HL-60 (cell line): ENCODE results near the gene CCDC51.

Experiments used
- DNase-seq, 2 experiments: peaks; one replicate each; pipeline ENCODE4 v3.0.0-alpha.2; 2010 to 2020; ENCODE audit warnings: low read depth in 1 of 2, low spot score in 1 of 2
- H3K27ac ChIP-seq: fragments of 250-450 bp; sonication (Bioruptor Pico); replicated peaks from 2 replicates; pipeline ENCODE4 v1.5.1; 2020; ENCODE audit warnings: mild to moderate bottlenecking, moderate library complexity
- H3K27me3 ChIP-seq: fragments of 250-450 bp; sonication (Bioruptor Pico); 2 replicates; pipeline ENCODE4 v1.5.1; 2021; ENCODE audit warnings: mild to moderate bottlenecking, moderate library complexity; ENCODE audit not compliant: insufficient read depth, poor library complexity, severe bottlenecking
- H3K4me3 ChIP-seq: replicated peaks from 2 replicates; pipeline ENCODE4 v1.5.1; 2011; ENCODE audit warnings: mild to moderate bottlenecking, control low read depth, low read length; ENCODE audit not compliant: insufficient read depth
- CTCF ChIP-seq: IDR thresholded peaks from one replicate; pipeline ENCODE4 v1.5.1; 2011; ENCODE audit warnings: low read length, control low read depth, inconsistent platforms; ENCODE audit not compliant: insufficient read depth
- GABPA ChIP-seq: IDR thresholded peaks from 2 replicates; pipeline ENCODE4 v1.6.1; 2012; ENCODE audit warnings: low read depth
- POLR2AphosphoS5 ChIP-seq: IDR thresholded peaks from 2 replicates; pipeline ENCODE4 v1.6.1; 2012; ENCODE audit warnings: low read depth
- REST ChIP-seq: IDR thresholded peaks from 2 replicates; pipeline ENCODE4 v1.6.1; 2012; ENCODE audit warnings: low read depth; ENCODE audit not compliant: insufficient replicate concordance
- SPI1 ChIP-seq: IDR thresholded peaks from 2 replicates; pipeline ENCODE4 v1.6.1; 2012; ENCODE audit warnings: low read depth, mild to moderate bottlenecking, borderline replicate concordance

CCDC51 gene

GRCh38 chr3:48418651-48419050, 21.3 kb downstream of the CCDC51 start:
- DNase-seq: no peak
- TF ChIP-seq SPI1 (no peak), POLR2AphosphoS5 (no peak), REST (no peak), GABPA (no peak), CTCF (no peak)
- no peak overlapping the region for H3K27ac ChIP-seq
- no peaks in the 10 kb centered on the region for H3K27me3 ChIP-seq
- no peak overlapping the region for H3K4me3 ChIP-seq

GRCh38 chr3:48418140-48418539, 21.8 kb downstream of the CCDC51 start:
- TF ChIP-seq POLR2AphosphoS5 (no peak), CTCF (no peak), GABPA (no peak)
- no peak overlapping the region for H3K4me3 ChIP-seq
- no peak for DNase-seq

GRCh38 chr3:48417529-48418108, 22.3 kb downstream of the CCDC51 start:
- TF ChIP-seq REST: no peak
- no peak for TF ChIP-seq POLR2AphosphoS5
- no peak for TF ChIP-seq GABPA
- no peak for TF ChIP-seq CTCF
- TF ChIP-seq SPI1: no peak
- DNase-seq: no peak
- Histone ChIP-seq H3K27me3 (no peaks in the 10 kb centered on the region), H3K27ac (no peak overlapping the region), H3K4me3 (no peak overlapping the region)

More at GRCh38 chr3:48418140-48418539, 21.8 kb downstream of the CCDC51 start:
- Histone ChIP-seq H3K27ac (no peak overlapping the region), H3K27me3 (no peaks in the 10 kb centered on the region)

GRCh38 chr3:48416546-48416945, 23.4 kb downstream of the CCDC51 start:
- Histone ChIP-seq H3K27ac (no peak overlapping the region), H3K4me3 (no peak overlapping the region), H3K27me3 (no peaks in the 10 kb centered on the region)
- DNase-seq: no peak
- TF ChIP-seq REST (no peak), GABPA (no peak), CTCF (no peak), SPI1 (no peak), POLR2AphosphoS5 (no peak)
